ENCODE measurements around the gene WDR33.

Gene WDR33

GRCh38 chr2:127695491-127696472, 115.2 kb downstream of the WDR33 start:
- no peak for TF ChIP-seq ZNF274 (IDR thresholded peaks at IDR 0.05; ENCODE audit: low read depth, low read length)
- no peak overlapping the region for H3K4me3 ChIP-seq (ENCODE audit: low read length)

DNA sequence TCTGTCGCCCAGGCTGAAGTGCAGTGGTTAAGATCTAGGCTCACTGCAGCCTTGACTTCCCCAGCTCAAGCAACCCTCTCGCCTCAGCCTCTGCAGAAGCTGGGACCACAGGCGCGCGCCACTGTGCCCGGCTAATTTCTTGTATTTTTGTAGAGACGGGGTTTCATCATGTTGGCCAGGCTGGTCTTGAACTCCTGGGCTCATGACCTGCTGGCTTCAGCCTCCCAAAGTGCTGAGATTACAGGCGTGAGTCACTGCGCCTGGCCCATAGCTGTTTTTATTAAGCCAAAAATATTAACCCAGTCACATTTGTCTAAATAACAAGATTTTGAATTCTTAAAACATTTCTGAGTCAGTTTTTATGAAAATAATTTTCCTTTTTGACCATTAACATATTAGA, 116.0 kb downstream of the WDR33 start:
- no peak for TF ChIP-seq ZNF274 (IDR thresholded peaks at IDR 0.05; ENCODE audit: low read depth, low read length)
- no peak overlapping the region for H3K4me3 ChIP-seq (ENCODE audit: low read length)

GRCh38 chr2:127690696-127691095, 120.3 kb downstream of the WDR33 start:
- H3K4me3 ChIP-seq (ENCODE audit: low read length): no peak overlapping the region
- no peak for TF ChIP-seq ZNF274 (IDR thresholded peaks at IDR 0.05; ENCODE audit: low read depth, low read length)

DNA sequence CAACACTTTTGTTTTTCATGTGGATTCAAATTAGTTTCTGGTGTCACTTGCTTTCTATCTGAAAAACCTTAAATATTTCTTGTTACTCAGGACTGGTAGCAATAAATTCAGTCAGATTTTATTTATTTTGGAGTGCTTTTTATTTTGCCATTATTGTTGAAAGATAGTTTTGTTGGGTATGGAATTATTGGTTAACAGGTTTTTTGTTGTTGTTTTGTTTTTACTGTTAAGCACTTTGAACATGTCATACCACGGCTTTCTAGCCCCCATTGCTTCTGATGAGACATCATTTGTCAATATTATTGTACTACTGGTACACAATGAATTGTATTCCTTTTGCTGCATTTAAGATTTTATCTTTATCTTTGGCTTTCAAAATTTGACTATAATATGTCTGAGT, 122.6 kb downstream of the WDR33 start:
- TF ChIP-seq ZNF274 (IDR thresholded peaks at IDR 0.05; ENCODE audit: low read depth, low read length): no peak

DNA sequence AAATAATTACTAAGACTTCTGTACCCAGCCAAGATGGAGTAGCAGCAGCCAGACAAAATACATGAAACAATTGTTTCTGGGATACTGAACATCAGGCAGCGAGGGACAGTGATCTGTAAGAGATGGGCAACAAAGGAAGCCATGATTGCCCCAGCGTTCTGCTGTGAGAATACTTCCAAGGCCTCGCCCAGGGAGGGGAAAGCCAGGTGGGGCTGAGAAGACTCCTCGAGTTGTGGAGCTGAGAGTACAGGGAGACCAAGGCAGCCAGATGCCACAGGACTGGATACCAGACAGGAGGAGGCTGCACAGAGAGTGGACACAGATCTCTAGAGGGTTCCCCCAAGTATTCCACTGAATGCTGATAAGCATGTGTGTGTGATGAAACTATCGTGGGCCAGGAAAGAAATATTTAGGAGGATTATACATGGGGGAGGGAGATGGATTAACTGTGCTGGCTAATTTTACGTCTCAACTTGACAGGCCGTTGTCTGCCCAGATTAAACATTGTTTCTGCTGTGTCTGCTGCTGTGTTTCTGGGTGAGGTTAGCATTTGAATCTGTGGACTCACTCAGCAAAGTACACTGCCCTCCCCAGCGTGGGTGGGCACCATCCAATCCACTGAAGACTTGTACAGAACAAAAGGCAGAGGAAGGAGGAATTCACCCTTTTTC, 125.4 kb downstream of the WDR33 start:
- no peak overlapping the region for H3K4me3 ChIP-seq (ENCODE audit: low read length)
- no peak for TF ChIP-seq ZNF274 (IDR thresholded peaks at IDR 0.05; ENCODE audit: low read depth, low read length)

More for the DNA sequence above, 122.6 kb downstream of the WDR33 start:
- H3K4me3 ChIP-seq (ENCODE audit: low read length): no peak overlapping the region

DNA sequence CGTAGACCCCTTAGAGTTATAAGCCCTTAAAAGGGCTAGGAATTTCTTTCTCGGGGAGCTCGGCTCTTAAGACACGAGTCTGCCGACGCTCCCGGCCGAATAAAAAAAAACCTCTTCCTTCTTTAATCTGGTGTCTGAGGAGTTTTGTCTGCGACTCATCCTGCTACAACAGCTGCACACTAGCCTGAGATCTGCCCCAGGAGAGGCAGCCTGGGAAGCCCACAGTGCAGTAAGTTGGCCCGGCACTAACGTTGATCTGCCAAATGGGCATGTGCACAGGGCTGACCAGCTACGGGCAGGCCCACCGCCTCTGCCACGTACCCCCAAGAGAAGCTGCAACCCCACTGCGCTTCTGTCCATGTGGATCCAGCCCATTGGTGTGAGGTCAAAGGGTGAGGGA, 127.2 kb downstream of the WDR33 start:
- no peak overlapping the region for H3K4me3 ChIP-seq (ENCODE audit: low read length)
- TF ChIP-seq ZNF274 (IDR thresholded peaks at IDR 0.05; ENCODE audit: low read depth, low read length): no peak

- no peak for TF ChIP-seq ZNF274 (IDR thresholded peaks at IDR 0.05; ENCODE audit: low read depth, low read length)
- no peak overlapping the region for H3K4me3 ChIP-seq (ENCODE audit: low read length)
These were observed 127.9 kb downstream of the WDR33 start for GRCh38 chr2:127683056-127683455.

GRCh38 chr2:127681976-127682857, 128.8 kb downstream of the WDR33 start:
- no peak overlapping the region for H3K4me3 ChIP-seq (ENCODE audit: low read length)
- no peak for TF ChIP-seq ZNF274 (IDR thresholded peaks at IDR 0.05; ENCODE audit: low read depth, low read length)

DNA sequence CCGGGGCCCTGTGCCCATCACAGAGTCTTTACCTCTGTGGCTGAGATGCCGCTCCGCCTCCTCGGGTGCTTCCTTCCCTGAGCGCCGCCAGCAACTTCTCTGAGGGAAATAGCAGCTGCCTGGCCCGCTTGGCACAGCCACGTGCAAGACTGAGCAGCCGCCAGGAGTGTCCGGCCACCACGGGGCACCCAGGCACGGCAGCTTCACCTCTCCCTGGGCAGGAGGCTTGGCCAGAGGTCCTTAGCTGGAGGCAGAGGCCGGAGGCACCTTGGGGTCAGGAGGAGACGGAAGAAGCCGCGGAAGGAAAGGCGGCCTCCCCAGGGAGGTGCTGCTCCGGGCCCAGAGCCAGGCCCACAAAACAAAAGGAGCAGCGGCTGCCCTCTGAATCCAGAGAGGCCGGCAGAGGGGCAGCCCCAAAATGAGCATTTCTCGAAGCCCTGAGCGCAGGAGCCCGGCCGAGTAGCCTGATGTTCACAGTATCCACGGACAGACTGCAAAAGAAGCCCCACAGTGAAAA, 129.6 kb downstream of the WDR33 start:
- H3K4me3 ChIP-seq (ENCODE audit: low read length): no peak overlapping the region
- TF ChIP-seq ZNF274 (IDR thresholded peaks at IDR 0.05; ENCODE audit: low read depth, low read length): no peak

- TF ChIP-seq ZNF274 (IDR thresholded peaks at IDR 0.05; ENCODE audit: low read depth, low read length): no peak
- H3K4me3 ChIP-seq (ENCODE audit: low read length): no peak overlapping the region
These were observed 130.2 kb downstream of the WDR33 start for GRCh38 chr2:127680706-127681287.

DNA sequence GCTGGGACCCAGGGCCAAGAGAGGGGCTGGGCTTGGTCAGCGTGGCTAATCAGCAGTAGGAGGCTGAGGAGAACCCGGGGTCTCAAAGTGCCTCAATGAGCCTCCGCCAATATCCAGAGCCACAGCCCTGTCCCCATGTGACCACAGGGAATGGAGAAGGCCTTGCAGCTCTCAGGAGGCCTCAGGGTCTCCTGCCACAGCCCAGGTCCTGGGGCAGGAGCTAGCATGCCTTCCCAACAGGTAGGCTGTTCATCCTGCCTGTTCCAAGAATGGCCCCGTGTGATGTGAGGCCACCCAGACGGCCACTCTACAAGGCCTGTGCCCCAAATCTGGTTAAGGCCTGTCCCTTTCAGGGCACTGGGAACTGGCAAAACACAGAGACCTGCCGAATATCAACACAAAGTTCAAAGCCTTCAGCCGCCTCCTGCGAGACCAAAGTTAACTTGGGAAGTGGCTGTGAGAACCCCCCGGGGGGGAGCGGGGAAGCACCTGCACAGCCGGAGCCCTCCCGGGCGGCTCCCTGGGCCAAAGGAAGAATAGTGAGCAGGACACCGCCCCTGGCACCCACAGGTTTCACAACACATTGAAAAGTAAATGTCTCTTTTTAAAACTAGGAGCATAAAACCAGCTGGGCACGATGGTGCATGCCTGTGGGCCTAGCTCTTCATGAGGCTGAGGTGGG, 131.2 kb downstream of the WDR33 start:
- TF ChIP-seq ZNF274 (IDR thresholded peaks at IDR 0.05; ENCODE audit: low read depth, low read length): no peak
- H3K4me3 ChIP-seq (ENCODE audit: low read length): no peak overlapping the region

DNA sequence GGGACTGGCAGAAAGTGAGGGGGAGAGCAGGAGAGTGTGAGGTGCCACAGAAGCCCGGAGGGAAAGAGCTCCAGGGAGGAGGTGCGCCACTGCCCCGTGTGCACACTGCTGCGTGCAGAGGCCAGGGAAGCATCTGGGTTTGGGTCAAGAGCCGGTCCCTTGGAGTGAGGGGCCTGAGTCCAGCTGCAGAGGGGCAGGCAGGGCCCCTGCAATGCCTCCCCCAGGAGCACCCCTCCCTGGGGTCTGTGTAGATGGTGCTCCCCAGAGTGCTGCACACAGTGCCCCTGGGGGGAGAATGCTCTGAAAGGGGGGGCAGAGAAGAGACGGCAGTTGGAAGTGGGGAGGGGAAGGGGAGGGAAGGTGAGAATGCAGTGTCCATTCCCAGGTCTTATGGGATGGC, 132.0 kb downstream of the WDR33 start:
- no peak for TF ChIP-seq ZNF274 (IDR thresholded peaks at IDR 0.05; ENCODE audit: low read depth, low read length)
- H3K4me3 ChIP-seq (ENCODE audit: low read length): no peak overlapping the region

GRCh38 chr2:127678531-127678930, 132.4 kb downstream of the WDR33 start:
- TF ChIP-seq ZNF274 (IDR thresholded peaks at IDR 0.05; ENCODE audit: low read depth, low read length): no peak
- no peak overlapping the region for H3K4me3 ChIP-seq (ENCODE audit: low read length)

All from GM08714 (cell line).